ENCODE results near the gene TBX1.
"Not testable (repeated sequence)": the region's sequence is repeated elsewhere in the genome, so short reads cannot be mapped to it uniquely, and the experiment has no call there.

The TBX1 gene

DNA sequence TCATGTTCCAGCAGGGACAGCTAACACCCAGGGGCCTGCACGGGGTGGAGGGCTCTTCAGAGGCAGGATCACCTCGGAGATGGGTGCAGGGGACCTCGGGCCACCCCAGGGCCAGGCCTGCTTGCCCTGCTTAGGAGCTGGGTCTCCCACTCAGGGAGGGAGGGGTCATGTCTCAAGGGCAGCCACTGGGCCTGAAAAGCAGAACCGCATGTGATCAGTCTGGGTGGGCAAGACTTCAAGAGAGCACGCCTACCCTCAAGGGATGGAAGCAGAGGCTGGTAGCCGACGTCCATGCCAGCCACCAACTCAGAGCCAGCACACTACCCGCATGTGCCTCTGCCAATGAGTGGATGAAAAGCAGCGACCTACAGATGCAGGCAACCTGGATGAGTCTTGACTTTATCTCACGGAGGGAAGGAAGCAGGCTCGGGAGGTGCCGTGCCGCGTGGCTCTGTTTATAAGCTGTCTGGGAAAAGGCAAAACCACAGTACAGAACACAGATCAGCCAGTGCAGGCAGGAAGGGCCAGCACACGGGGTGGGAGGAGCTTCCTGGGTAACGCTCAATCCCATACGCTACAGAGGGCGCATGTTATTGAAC, 16.0 kb downstream of the TBX1 start:
- FAIRE-seq (no peak), DNase-seq (ENCODE audit: extremely low spot score, insufficient read length, low read depth) (no peak)

DNA sequence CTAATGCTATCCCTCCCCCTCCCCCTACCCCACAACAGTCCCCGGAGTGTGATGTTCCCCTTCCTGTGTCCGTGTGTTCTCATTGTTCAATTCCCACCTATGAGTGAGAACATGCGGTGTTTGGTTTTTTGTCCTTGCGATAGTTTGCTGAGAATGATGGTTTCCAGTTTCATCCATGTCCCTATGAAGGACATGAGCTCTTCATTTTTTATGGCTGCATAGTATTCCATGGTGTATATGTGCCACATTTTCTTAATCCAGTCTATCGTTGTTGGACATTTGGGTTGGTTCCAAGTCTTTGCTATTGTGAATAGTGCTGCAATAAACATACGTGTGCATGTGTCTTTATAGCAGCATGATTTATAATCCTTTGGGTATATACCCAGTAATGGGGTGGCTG, 16.6 kb downstream of the TBX1 start:
- DNase-seq (ENCODE audit: extremely low spot score, insufficient read length, low read depth); FAIRE-seq: not testable (repeated sequence)

DNA sequence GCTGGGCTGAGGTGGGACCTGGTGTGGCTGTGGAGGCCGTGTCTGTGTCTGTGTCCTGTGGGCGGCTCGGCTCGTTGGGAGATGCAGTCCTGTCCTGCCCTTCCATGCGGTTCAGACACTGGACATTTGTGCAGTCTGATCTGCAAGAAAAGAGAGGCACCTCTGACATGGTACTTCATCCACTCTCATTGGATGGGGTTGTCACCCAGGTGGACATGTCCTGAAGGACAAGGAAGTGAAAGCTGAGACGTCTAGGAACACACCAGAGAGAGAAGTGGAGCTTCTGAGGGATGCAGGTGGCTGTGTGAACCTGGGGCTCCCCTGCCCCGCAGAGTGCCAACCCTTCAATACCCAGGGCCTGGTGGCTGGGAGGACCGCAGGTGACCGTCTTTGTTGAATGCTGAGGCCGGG, 18.4 kb downstream of the TBX1 start:
- no peak for DNase-seq (ENCODE audit: extremely low spot score, insufficient read length, low read depth)
- FAIRE-seq = no peak

DNA sequence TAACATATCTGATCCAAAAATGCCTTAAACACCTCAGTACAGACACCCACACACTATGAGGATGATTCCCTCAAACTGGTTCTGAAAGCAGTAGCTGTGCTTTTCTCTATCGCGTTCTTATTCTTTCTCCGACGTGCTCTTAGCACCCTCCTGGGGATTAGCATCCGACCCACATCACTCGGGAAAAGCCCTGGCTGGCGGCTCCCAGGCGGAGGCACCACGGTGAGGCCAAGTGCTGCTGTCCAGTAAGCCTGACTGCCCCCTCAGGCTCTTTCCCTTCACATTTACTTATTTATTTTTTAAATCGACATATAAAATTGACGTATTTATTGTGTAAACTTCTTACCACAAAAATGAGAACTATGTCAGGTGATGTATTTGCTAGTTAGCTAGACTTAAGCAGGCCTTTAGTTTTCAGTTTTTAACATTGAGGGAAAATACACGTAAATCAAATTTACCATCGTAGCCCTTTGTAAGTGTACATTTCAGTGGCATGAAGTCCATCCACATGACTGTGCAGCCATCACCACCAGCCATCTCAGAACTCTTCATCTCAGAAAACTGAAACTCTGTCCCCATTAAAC, 19.2 kb downstream of the TBX1 start:
- no peak for FAIRE-seq
- DNase-seq (ENCODE audit: extremely low spot score, insufficient read length, low read depth) = no peak

DNA sequence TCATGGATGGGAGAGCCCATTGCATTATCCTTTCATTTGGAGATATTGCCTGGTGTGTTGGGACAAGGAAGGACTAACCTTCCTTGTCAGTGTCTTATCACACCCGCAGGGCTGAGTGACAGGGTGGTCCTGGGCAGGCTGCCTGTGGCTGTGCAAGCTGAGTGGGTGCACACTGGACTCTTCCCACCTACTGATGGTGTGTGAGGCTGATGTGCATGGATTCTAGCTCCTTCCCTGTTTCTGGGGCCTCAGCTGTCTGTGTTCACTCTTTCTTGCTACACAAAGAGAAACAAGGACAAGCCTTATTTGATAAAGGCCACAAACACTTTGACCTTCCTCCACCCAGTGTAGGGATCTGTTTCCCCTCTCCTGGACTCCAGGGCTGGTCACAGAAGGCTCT, 22.0 kb downstream of the TBX1 start:
- FAIRE-seq (no peak), DNase-seq (ENCODE audit: extremely low spot score, insufficient read length, low read depth) (no peak)

DNA sequence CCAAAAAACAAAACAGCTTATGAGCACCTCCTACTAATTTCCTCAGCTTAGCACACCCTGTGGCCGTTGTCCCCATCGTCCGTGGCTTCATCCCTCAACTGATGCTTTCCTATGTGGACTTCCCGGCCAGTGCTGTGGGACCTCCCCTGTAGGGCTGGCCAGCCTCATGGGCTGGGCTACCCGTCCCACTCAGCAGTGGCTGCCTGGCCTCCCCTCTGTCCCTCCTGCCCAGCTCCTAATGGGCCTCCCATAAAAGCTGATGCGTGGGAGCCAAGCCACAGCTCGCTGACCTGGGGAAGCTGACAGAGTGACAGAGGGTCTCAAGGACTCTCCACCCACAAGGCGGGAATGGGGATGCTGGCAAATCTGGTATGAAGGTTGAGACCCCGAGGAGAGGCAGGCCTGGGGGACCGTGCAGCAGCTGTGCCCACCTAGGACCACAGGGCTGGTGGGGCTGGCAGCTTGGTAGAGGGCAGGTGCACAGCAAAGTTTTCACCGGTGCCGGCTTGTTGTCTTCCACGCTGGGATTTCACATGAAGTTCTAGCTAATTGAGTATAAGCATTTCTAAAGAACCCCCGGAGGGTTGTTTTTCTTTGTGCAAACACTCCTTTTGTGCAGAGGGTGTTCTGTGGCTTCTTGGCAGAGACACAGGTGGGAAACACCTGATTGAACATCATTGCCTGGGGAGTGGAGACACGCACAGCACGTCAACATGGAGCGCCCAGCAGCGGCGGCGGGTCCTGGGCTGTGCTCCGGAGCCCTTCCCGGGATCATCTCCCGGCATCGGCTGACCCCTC, 23.2 kb downstream of the TBX1 start:
- DNase-seq (ENCODE audit: extremely low spot score, insufficient read length, low read depth) (no peak), FAIRE-seq (no peak)

DNA sequence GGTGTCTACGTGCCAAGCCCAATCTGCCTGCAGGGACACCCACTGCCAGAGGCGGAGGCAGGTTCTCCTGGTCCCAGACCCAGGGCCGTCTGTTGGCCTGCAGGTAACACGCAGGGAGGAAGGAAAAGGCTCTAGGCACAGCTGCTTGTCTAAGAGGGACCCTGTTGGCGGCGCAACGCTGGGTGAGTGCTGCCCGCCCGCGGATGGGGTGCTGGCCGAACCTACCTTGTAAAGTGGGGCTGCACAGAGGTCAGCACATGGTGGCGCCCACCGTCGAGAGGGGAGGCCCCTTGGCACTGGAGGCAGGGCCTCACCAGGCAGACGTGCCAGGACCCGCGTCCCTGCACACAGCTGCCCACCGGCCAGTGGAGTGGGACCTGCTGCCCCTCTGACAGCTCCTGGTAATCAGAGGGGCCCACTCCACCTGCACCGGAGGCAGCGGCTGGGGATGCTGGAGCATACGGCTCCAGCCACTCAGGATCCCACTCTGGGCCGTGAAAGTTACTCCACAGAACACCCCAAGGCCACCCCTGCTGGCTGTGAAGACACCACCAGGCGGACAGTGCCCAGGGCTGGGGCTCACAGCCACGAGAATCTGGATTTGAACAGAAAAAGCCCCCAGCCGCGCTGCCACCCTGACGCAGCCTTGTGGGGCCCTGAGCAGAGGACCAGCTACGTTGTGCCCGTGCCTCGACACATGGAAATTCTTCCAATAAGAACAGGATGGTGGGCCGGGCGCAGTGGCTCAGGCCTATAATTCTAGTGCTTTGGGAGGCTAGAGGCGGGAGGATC, 24.0 kb downstream of the TBX1 start:
- no peak for FAIRE-seq
- no peak for DNase-seq (ENCODE audit: extremely low spot score, insufficient read length, low read depth)

DNA sequence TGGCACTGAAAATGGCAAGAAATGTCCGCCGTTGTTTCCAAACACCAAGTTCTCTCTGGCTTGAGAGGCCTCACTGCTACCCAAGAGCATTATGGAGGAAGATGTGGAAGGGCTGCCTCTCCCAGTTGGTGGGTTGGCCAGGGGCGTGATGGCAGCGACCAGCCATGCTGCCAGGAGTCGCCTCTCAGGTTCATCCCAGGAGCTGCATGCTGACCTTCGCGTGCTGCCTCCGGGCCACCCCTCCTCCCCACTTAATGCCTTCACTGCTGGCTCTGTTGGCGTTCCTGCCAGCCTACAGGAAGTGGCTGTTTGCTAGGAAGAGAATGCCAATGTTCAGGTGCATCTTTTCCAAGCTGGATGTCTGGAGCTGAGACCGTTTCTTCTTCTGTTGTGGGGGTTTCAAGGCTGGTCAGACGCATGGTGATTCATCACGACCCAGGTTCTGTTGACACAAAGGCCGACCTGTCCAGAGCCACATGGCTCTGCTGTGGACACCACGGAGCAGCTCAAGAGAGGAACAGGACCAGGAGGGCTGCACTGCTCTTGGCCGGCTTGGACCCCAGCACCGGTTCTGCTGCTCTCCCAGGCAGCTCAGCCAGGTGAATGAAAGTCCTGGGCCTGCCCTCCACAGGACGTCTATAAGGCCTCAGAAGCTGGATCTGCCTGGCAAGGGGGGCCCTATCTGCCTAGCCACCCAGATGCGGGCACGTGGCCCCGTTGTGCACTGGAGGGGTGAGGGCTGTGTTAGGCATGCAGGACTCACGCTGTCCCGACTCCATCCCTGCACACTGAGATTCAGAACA, 25.1 kb downstream of the TBX1 start:
- no peak for DNase-seq (ENCODE audit: extremely low spot score, insufficient read length, low read depth)
- no peak for FAIRE-seq

DNA sequence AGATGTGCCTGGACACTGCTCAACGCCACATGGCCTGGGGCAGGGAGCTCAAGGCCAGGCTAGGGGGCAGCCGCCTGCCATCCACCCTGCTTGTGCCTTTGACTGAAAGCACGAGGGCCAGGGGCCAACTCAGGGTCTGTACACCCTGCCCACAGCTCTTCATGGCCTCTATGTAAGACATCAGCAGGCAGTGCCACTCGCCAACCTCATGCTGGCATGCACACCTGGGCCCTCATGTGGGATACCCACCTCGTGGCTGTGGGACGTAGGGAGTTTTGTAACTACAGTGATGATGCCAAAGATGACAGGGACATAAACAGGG, 25.6 kb downstream of the TBX1 start:
- DNase-seq (ENCODE audit: extremely low spot score, insufficient read length, low read depth) (no peak), FAIRE-seq (no peak)

DNA sequence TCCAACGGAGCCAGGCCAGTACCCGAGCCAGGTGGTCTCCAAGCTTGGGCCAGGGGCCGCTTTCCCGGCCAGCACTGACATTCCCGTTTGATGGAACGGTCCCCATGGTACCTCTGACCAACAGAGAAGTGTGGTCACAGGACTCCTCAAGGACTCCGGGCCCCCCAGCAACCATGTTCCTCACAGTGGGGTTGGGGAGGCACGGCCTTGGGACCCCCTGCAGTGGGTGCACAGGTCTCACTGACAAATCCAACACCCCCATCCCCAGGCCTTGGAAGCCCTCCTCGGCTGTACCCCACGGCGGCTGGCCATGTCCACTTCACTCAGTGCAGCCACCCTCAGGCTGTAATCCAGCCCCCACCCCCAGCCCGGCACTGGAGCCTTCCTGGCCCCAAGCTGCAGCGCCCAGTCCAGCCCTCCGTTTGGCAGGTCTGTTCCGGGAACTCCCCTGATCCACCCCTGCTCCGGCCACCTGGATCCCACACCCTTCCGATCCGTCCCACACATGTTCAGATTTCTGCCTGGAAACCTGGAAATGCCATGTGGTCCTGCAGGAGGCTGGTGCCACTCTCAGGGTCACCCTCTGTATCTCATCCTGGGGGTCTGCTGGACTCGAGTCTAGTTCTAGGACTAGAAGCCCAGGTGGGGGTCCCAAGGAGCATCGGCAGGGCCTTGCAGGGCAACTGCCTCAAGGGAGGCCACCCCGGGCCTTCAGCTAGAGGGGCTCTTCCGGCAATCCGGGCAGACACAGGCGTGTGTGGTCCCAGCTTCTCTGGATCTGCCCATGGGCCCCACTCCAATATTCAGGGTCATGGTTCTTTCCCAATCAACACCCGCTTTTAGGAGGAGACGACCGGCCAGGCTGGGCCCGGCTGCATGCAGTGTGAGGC, 26.6 kb downstream of the TBX1 start:
- FAIRE-seq (no peak), DNase-seq (ENCODE audit: extremely low spot score, insufficient read length, low read depth) (no peak)

DNA sequence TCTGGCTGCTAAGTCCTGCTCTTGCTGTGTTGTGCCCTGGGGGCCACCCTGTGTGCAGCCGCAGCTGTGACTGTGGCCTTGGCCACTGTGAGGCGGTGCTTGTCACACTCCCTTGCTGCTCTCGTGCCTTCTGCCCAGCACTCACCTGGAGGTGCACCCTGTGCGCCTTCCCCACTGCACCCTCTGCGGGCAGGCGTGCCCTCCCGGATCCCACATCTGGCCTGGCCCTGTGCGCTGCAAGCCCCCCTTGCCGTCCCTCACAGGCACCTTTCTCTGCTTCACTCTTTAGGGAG, 27.2 kb downstream of the TBX1 start:
- FAIRE-seq (no peak), DNase-seq (ENCODE audit: extremely low spot score, insufficient read length, low read depth) (no peak)

DNA sequence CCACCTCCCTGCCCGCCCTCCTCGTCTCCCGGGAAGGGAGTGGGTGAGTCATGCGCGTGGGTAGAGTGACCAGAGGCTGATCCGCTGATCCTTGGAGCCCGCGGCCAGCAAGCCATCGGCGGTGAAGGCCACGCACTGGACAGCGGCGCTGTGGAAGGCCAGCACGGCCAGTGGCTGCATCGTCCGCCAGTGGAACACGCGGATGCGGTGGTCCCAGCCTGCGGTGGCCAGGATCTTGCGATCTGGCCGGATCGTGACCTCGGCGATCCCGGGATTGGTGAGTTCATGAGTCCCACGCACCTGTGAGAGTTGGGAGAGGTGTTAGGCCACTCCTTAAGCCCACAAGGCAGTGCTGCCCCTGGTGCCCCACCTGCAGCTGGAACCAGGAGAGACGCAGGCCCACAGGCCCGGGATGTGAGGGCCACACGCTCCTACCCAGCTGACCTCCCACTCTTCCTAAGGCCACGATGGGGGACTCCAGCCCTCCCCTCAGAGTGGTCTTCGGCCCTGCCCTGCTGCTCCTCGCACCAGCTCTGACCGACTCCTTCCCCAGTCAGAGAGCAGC, 28.2 kb downstream of the TBX1 start:
- DNase-seq (ENCODE audit: extremely low spot score, insufficient read length, low read depth) (no peak), FAIRE-seq (no peak)

DNA sequence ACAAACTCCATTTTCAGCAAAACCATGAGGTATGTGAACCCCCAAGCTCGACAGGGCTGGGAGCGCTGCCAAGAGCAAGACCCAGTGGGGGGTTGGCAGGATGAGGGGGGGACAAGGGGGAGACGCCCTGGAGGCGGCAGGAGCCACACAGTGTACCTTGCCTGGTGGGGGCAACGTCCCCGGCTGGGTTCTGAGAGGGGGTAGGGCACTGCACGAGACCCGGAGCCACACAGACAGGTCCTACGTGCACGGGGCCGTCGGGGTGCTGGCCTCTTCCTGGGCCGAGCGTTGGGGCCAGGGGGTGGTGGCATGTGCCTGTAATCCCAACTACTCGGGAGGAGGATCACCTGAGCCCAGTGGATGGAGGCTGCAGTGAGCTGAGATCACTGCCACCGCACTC, 28.8 kb downstream of the TBX1 start:
- FAIRE-seq = no peak
- no peak for DNase-seq (ENCODE audit: extremely low spot score, insufficient read length, low read depth)

DNA sequence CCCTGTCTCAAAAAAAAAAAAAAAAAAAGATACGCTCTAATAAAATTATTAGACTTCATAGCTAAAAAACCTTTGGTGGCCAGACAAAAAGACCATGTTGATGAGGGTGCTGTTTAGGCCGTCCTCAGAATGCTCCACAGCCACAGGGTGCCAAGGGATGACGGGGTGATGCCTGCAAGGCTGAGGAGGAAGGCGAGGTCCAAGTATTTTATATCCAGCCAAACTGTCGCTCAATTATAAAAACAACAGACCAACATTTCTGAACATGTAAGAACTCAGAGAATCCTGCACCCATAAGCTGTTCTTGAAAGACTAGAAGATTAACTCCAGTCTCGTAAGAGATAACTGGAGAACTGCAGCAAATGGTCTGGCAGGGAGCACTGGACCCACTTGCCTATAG, 29.2 kb downstream of the TBX1 start:
- FAIRE-seq (no peak), DNase-seq (ENCODE audit: extremely low spot score, insufficient read length, low read depth) (no peak)

DNA sequence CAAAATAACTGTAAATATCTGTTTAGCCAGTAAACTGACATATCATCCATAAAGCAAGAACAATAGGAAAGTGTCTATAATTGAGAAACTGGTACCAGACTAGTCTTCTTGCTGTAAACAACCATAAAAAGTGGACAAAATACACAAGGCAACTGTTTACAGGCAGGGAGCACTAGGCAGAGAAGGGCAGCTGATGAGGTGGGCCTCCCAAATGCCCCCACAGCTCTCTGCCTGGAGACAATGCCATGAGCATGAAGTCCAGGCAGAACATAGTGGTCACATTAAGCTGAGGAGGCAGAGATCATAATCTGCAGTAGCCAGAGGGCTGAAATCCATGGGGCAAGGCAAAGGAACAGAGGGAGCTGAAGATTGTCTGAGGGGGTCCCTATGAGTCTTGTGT, 30.7 kb downstream of the TBX1 start:
- FAIRE-seq (no peak), DNase-seq (ENCODE audit: extremely low spot score, insufficient read length, low read depth) (no peak)

DNA sequence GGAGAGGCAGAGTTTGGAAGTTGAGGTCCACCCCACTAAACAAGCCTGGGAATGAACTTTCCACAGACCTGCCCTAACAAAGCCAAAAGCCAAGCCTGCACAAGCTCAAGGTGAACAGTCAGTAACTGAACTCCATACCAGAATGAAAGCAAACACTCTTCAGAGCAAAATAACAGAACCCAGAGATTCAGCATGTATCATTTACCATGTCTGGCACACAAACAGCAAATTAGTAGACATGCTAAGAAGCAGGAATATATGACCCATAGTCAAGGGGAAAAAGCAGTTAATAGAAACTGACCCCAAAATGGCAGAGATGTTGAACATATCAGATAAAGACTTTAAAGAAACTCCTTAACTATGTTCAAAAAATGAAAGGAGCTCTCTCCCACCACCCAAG, 31.3 kb downstream of the TBX1 start:
- no peak for DNase-seq (ENCODE audit: extremely low spot score, insufficient read length, low read depth)
- FAIRE-seq = no peak

DNA sequence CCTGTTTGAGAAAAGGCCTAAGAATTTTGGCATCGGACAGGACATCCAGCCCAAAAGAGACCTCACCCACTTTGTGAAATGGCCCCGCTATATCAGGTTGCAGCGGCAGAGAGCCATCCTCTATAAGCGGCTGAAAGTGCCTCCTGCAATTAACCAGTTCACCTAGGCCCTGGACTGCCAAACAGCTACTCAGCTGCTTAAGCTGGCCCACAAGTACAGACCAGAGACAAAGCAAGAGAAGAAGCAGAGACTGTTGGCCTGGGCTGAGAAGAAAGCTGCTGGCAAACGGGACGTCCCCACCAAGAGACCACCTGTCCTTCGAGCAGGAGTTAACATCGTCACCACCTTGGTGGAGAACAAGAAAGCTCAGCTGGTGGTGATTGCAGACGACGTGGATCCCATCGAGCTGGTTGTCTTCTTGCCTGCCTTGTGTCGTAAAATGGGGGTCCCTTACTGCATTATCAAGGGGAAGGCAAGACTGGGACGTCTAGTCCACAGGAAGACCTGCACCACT, 31.9 kb downstream of the TBX1 start:
- DNase-seq (ENCODE audit: extremely low spot score, insufficient read length, low read depth); FAIRE-seq: not testable (repeated sequence)

DNA sequence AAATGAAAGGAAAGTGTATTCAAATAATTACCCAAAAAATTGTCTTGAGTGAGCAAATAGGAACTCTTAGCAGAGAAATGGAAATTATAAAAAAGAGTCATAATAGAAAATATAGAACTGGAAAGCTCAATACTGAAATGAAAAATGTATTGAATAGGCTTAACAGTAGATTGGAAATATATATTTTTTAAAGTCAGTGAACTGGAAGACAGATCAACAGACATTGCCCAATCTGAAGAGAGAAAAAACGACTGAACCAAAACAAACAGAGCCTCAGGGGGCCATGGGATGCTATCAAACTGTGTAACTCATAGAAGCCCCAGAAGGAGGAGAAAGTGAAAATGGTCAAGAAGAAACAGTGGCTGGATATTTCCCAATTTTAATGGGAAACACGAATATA, 32.6 kb downstream of the TBX1 start:
- no peak for DNase-seq (ENCODE audit: extremely low spot score, insufficient read length, low read depth)
- FAIRE-seq = no peak
